Transverse colon (tissue), 4 donors: ENCODE results near the gene UTP25. TPM values are rescaled to one million over a fixed set of nuclear protein-coding genes. Genes with fewer than 3 reads are reported as not detected.
A peak's percentile ranks its signal among the peaks of the same experiment; 100 is the strongest.

Experiments
- DNase-seq: peaks from one replicate; pipeline ENCODE4 v3.0.0-alpha.2; 2019
- H3K27ac ChIP-seq, 4 donors: fragments of 200-600 bp; sonication (generic); 2 replicates each; pipeline ENCODE4 v1.5.1; 2016 to 2018; ENCODE audit warnings: inconsistent platforms in 4 of 4
- H3K27me3 ChIP-seq: fragments of 200-600 bp; sonication (generic); 2 replicates; pipeline ENCODE4 v1.5.1; 2017; ENCODE audit warnings: inconsistent platforms
- H3K36me3 ChIP-seq, 4 donors: fragments of 200-600 bp; sonication (generic); 2 replicates each; pipeline ENCODE4 v1.5.1; 2017 to 2019; ENCODE audit warnings: inconsistent platforms in 4 of 4
- H3K4me1 ChIP-seq, 4 donors: fragments of 200-600 bp; sonication (generic); 2 replicates each; pipeline ENCODE4 v1.5.1; 2017 to 2020; ENCODE audit warnings: inconsistent platforms in 4 of 4
- H3K4me3 ChIP-seq, 4 donors: fragments of 200-600 bp; sonication (generic); 1 replicate in 1 of 4; 2 replicates in 3 of 4; pipeline versions ENCODE4 v1.5.1 to v1.6.1; 2017 to 2019; ENCODE audit warnings: inconsistent platforms in 4 of 4
- H3K9me3 ChIP-seq, 2 donors: fragments of 200-600 bp; sonication (generic); 2 replicates each; pipeline ENCODE4 v1.5.1; 2017 to 2019; ENCODE audit warnings: inconsistent platforms in 2 of 2
- CTCF ChIP-seq, 5 experiments: fragments of 200-600 bp in 3 of 5; fragments of 450-650 bp in 2 of 5; sonication (generic) in 3 of 5; IDR thresholded peaks; 1 replicate in 2 of 5; 2 replicates in 3 of 5; pipeline ENCODE4 v1.5.1; 2016 to 2017; ENCODE audit warnings: antibody characterized with exemption in 5 of 5, inconsistent platforms in 3 of 5, mild to moderate bottlenecking in 2 of 5, moderate library complexity in 1 of 5
- EP300 ChIP-seq: sonication (generic); formaldehyde crosslinking; IDR thresholded peaks from one replicate; pipeline ENCODE4 v1.6.1; 2017; ENCODE audit warnings: antibody characterized with exemption, low read depth
- POLR2A ChIP-seq: fragments of 450-650 bp; IDR thresholded peaks from one replicate; pipeline ENCODE4 v1.6.1; 2016; ENCODE audit warnings: antibody characterized with exemption, mild to moderate bottlenecking, moderate library complexity
- POLR2AphosphoS5 ChIP-seq, 3 donors: sonication (generic); formaldehyde crosslinking; IDR thresholded peaks; one replicate each; pipeline ENCODE4 v1.6.1; 2016; ENCODE audit warnings: antibody characterized with exemption in 3 of 3
- WGBS, 2 donors: methylation state at CpG; one replicate each; pipeline ENCODE4 v1.1.5; 2018; ENCODE audit warnings: low coverage in 1 of 2; 5-methylcytosine and 5-hydroxymethylcytosine counted together
- in situ Hi-C, 4 donors: fragments of 200-750 bp; cut with MboI; loops; one replicate each; pipeline versions ENCODE4 v1.15.0 to v1.15.1; 2017; ENCODE audit warnings: low sequenced_read_pairs in 3 of 4, low pct_ligation_motif_present in 1 of 4, low pct_unique_long_range_greater_than_20kb in 1 of 4
- intact Hi-C: fragments of 100-400 bp; cut with DNase I; formaldehyde crosslinking; loops from one replicate; pipeline ENCODE4 v1.15.1; 2023; ENCODE audit warnings: low total_unique reads
- total RNA-seq, 4 donors: library from RNA; depleted of rRNA; stranded (reverse); fragments of >200 nt; gene quantifications; one replicate each; pipeline ENCODE4 v1.1.0, GENCODE V29; 2016

UTP25 gene
- total RNA-seq, 4 donors from 2014 or later: 1.1 to 13.7 (median 6.1) TPM

GRCh38 chr1:209845408-209845725 lies 17.6 kb downstream of the UTP25 start:
- intact Hi-C loops (no loop called here), in situ Hi-C loops (no loop called here)
- no peaks in the 10 kb centered on the region for H3K9me3 ChIP-seq
- TF ChIP-seq EP300 (no peak), POLR2A (no peak), CTCF (IDR thresholded peaks at IDR 0.05) (no peak), POLR2AphosphoS5 (IDR thresholded peaks at IDR 0.05) (no peak)
- no peak overlapping the region for H3K27ac ChIP-seq
- peaks cover 0 to 49% (median 16%) of the 10 kb centered on the region in 4 donors for H3K36me3 ChIP-seq
- H3K4me1 ChIP-seq: no peaks in the 10 kb centered on the region
- H3K27me3 ChIP-seq: no peaks in the 10 kb centered on the region
- H3K4me3 ChIP-seq: no peak overlapping the region
- DNase-seq: no peak
- 71 to 86% methylated on average over 1 of the region's 1 CpG for WGBS, 2 donors

- in situ Hi-C loops (no loop called here), intact Hi-C loops (no loop called here)
- DNase-seq: no peak
- no peaks in the 10 kb centered on the region for H3K27me3 ChIP-seq
- 89% methylated on average over 5 of the region's 5 CpGs; no CpG with 5 or more reads in 1 of the 2 donors for WGBS, 2 donors
- no peaks in the 10 kb centered on the region for H3K9me3 ChIP-seq
- H3K36me3 ChIP-seq: peaks cover 0 to 41% (median 17%) of the 10 kb centered on the region in 4 donors
- H3K27ac ChIP-seq: no peak overlapping the region
- H3K4me3 ChIP-seq: no peak overlapping the region
- H3K4me1 ChIP-seq: no peaks in the 10 kb centered on the region
- TF ChIP-seq EP300: no peak
- TF ChIP-seq POLR2AphosphoS5 (IDR thresholded peaks at IDR 0.05): no peak
- TF ChIP-seq POLR2A: no peak
- no peak for TF ChIP-seq CTCF (IDR thresholded peaks at IDR 0.05)
Observed at GRCh38 chr1:209849388-209849787, 21.6 kb downstream of the UTP25 start.

- in situ Hi-C loops (loop anchor here in 2 of 4 donors (25.0 kb wide), 2 partner anchors 137 to 462 kb away; no protein-coding TSS in a partner anchor), intact Hi-C loops (no loop called here)
- WGBS, 2 donors: 70 to 79% methylated on average over 2 to 6 of the region's 6 CpGs
- Histone ChIP-seq H3K9me3 (no peaks in the 10 kb centered on the region), H3K4me1 (no peaks in the 10 kb centered on the region), H3K27me3 (no peaks in the 10 kb centered on the region), H3K27ac (no peak overlapping the region), H3K36me3 (peaks cover 0 to 41% (median 20%) of the 10 kb centered on the region in 4 donors), H3K4me3 (no peak overlapping the region)
- no peak for TF ChIP-seq EP300
- peak in 3 of 5 experiments; percentile 17 to 37 (median 30) for TF ChIP-seq CTCF (IDR thresholded peaks at IDR 0.05)
- no peak for TF ChIP-seq POLR2A
- DNase-seq: peak; percentile 13
Observed at GRCh38 chr1:209850342-209850979, 22.7 kb downstream of the UTP25 start.

- H3K4me3 ChIP-seq: no peak overlapping the region
- intact Hi-C loops (no loop called here), in situ Hi-C loops (loop anchor here in 2 of 4 donors (25.0 kb wide), 2 partner anchors 134 to 459 kb away; no protein-coding TSS in a partner anchor)
Observed at GRCh38 chr1:209853676-209854075, 25.9 kb downstream of the UTP25 start.

More at GRCh38 chr1:209853676-209854075, 25.9 kb downstream of the UTP25 start:
- Histone ChIP-seq H3K36me3 (peaks cover 0 to 39% (median 14%) of the 10 kb centered on the region in 4 donors), H3K27ac (no peak overlapping the region), H3K27me3 (no peaks in the 10 kb centered on the region), H3K4me1 (no peaks in the 10 kb centered on the region), H3K9me3 (no peaks in the 10 kb centered on the region)
- no peak for DNase-seq
- WGBS, 2 donors: 83 to 94% methylated on average over 2 of the region's 2 CpGs
- no peak for TF ChIP-seq POLR2AphosphoS5 (IDR thresholded peaks at IDR 0.05)
- TF ChIP-seq POLR2A: no peak
- no peak for TF ChIP-seq EP300
- TF ChIP-seq CTCF (IDR thresholded peaks at IDR 0.05): no peak
